ENCODE data around the gene GNG11.
"Not testable (repeated sequence)": the region's sequence is repeated elsewhere in the genome, so short reads cannot be mapped to it uniquely, and the experiment has no call there.

Gene GNG11

DNA sequence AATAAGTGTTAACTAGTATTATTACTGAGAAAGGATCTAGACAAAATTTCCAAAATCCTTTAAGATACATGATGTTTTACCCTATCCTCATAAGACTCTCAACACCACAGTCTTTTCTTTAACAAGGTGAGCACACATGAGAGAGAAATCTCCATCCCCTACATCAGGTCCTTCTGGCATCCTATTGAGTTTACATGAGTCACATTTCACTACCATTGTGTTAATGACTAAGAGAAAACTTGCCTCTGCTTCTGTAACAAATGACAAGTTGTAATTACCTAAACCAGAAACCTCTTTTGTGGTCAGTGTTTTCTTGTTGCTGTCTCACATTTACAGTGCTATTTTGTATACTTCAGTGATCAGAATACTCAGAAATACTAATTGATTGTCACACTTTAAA is 9.9 kb upstream of the GNG11 start:
- DNase-seq: not testable (repeated sequence)

DNA sequence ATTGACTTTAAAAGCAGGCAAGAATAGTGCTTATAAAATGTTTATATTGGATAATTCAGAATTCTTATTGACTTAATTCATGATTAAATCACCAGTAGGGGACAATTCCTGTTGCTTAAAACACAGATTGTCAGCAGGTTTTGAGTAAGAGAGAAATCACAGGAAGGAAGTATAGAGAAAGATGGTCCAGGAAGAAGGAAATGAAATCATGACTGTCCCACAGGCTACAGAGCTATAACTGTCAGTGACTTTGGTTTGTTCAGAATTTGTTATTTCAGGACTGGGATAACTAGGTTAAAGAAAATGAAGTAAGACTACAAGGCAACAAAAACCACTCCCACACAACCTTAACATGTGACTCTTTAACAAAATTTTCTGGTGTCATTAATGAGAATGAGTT is 8.3 kb upstream of the GNG11 start:
- DNase-seq: no peak

DNA sequence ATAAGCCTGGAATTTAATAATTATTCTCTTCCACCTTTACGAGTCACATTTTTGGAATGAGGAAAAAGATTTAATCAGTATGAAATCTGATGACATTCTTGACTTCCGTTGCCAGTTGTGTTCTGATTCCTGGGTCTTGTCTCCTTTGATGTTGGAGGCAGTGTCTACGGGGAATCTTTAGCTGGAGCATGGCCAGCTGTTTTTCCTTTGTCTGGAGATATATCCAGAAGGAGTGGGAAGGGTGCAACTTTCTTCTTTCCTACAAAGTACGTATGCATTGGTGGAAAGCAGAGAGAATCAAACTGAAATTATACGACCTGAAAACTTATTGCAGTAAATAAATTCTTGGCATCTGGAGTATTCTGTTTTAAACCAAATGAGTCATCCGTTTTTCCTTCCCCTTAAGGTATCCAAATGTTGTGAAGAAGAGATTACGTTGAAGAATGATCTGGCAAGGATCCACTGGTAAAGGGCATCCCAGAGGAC is 6.9 kb upstream of the GNG11 start:
- DNase-seq: no peak

DNA sequence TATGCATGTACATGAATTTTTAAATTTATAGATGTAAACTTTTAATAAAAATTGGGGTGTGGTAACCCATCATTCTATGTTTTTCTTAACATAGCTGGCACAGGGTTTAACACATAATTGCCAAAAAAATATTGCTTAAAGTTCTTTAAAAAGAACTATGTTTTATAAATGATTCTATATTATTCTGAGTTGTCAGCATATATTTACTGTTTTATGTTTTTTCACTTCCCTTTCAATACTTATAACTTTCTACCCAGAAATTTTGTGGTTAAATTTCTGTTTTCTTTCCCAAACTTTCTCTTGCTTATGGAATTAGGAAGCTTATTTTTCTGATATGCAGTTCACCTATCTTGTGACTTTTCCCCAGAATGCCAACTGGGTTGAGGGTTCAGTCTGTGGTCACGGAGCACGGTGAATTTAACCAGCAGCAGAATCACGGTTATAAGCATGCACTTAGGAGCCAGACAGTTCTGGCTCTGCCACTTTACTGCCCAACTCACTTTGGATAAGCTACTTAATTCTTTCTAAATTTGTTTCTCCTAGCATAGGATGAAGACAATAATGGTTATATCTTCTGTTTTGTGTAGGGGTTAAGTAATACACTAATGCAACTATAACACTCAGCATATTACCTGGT is 6.2 kb upstream of the GNG11 start:
- DNase-seq: not testable (repeated sequence)

DNA sequence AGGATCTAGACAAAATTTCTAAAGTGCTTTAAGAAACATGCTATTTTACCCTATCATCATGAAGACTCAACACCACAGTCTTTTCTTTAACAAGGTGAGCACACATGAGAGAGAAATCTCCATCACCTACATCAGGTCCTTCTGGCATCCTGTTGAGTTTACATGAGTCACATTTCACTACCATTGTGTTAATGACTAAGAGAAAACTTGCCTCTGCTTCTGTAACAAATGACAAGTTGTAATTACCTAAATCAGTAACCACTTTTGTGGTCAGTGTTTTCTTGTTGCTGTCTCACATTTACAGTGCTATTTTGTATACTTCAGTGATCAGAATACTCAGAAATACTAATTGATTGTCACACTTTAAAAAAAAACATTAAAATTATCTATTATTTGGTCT is 5.6 kb upstream of the GNG11 start:
- not testable (repeated sequence) for DNase-seq

DNA sequence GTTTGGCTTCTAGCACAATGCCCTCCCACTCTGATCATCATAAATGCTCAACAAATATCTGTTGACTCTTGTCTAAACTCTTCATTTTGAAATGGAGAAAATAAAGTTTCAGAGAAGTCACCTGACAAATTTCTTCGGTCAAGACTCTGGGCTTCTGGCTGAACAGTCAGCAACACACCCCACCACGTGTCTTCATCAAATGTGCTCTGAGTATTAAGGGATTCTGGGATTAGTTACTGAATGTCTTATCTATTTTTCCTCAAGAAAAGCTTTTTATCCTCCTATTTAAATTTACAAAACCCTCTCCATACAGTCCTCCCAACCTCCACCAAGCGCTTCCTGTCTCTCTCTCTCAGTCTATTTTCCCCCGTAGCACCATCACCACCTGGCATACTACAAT is 5.2 kb upstream of the GNG11 start:
- not testable (repeated sequence) for DNase-seq

DNA sequence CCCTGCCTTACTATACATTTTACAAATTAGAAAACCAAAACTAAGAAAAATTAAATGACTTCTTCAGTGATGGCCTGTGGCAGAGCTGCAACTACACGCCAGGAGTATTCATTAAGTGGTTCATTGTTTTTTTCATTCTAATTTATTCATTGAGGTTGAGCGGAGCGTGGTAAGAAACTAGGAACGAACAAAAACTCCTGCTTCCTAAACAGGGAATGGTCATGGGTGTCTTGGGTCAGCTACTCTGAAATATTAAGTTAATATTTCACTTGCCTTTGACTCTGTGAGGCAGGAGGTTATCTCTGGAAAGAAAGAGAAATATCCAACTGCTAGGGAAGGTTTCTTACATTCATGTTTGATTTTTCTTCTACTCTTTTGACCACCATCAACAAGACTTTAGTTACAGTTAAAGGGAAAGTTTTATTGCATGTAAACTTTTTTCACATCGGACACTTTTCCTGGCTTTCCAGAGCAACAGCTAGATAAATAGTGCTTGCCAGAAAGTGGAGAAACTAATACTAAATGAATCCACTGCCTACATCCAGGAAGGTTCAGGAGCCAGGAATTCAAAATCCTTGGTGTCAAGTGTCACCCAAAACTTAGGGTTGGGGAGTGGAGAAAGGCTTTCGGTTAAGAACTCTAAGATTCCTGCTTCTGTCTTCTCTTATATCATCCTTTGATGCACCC is 896 bp upstream of the GNG11 start:
- DNase-seq: no peak

DNA sequence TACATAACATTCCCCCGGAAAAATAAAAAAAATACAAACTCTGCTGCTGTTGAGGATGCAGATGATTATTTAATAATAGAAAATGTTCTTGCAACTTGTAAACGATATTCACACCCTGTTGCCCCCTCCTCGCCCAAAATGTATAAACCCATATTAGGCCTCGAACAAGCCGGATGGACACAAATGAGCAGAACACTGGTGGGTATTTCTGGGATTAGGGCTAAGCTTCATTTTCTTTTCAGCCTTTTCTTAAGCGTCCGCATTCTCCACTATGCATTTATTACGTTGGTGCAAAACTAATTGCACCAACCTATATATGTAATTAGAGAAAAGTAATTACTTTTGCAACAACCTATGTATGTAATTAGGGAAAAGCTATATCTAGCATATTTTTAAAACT is 349 bp upstream of the GNG11 start:
- no peak for DNase-seq

DNA sequence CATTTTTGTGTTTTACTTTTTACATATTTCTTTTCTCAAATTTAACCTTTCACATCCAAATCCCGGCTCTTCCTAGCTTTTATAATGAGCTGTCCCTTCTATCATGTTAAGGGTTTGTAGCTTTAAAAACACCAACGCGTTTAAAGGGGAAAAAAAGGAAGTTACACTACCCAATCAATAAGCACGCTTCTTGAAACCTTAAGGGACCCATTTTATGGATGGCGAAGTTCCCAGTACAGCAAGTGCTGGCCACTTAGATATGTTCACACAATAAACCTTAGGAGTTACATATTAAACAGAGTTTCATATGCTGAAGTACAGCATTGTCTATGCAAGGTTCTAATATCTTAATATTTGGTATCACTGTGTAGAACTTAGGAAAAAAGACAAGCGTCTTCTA is 1.8 kb downstream of the GNG11 start:
- DNase-seq: no peak

DNA sequence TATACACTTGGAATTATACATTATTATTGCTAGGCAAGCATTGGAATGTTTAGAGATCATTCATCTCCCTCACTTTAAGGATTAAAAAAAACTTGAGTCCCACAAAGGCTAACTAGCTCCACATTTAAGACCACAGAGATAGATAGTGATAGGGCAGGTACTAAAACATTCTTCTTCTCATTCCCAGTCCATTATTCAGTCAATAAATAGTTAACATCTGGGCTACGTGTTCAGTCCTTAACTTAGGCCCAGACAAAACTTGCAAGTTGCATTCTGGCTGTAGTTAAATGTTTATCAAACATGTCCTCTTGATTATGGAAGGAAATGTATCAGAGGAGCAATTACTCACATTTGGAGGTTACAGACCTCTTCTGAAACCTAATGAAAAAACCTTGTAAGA is 2.4 kb downstream of the GNG11 start:
- DNase-seq: no peak

DNA sequence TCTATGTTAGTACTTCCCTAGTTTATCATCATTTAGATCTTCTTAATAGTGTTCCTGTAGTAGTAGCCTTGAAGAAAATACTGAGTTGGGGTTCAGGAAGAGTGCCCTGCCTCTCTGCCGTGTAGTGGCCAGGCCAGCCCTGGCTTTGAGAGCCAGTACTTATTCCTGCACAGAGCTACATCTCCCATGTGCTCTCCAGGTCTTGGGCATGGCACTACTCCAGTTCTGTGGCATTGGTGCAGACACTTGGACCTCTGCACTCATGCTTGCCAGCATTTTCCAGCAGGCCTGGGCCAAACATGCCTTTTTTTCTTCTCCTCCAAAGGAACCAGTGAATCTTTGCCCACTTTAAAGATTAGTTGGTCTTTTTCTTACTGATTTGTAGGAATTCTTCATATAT is 5.3 kb downstream of the GNG11 start:
- DNase-seq: no peak

DNA sequence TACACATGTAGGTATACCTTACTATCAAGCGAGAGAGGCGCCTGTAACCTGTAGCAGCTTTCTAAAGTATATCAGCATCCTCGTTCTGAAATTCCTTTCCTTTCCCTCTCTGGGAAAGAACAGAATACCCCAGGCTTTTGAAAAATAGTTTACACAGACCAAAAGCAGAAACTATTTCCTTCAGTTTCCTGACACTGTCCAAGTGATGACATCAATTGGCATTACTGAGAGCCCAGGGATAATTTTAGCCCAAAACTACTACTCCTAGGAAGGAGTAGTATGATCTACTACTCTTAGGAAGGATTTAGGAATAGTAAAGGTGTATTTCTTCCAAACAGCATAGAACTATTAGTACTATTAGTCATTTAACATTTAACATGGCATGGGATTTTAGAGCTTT is 6.0 kb downstream of the GNG11 start:
- no peak for DNase-seq

DNA sequence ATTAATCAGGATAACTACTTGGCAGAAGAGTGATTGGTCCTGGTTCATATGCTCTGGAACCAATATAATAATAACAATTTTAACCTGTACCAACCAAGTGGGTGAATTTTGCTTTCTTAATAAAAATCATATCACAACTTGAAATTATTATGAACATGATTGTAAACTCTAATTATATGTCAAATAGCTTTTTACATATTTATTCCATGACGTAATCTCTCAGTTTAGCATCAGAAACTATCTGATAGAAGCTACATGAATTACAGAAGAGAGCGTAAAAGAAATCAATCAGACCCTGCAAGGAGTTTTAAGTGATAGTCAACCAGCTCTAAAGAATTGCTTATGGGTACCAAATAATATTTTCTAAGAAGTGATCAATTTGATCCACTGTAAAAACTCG is 10.1 kb downstream of the GNG11 start:
- DNase-seq: no peak

DNA sequence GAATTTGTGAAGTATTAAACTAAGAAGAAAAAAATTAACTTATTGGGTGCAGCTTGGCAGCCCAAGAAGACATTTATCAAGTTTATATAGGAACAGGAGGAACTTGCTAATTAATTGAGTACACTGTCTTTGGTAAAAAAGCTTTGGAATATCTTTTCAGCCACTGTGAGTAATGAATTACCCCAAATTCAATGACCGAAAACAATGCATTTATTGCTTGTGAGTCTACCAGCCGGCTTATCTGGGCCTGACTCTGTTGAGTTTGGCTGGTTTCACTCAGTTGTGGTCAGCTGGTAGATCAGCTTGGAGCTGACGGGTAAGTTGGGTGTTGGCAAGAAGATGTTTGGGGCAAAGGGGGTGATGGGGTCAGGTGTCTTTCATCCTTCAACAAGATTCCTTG is 11.6 kb downstream of the GNG11 start:
- no peak for DNase-seq

DNA sequence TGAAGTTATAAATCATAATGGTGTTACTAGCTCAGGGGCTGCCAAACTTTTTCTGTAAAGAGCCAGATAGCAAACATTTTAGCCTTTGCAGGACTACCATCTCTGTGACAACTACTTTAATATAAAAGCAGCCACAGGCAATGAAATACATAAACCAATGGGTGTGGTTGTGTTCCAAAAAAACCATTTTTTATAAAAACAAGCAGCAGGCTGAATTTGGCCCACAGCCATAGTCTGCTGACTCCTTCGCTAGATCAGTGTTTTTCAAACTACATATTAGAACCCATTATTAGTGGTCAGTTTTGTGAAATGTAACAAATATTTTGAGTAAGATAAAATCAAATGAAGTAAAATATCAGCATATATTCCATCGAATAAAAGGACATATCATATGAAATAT is 13.6 kb downstream of the GNG11 start:
- DNase-seq: no peak

DNA sequence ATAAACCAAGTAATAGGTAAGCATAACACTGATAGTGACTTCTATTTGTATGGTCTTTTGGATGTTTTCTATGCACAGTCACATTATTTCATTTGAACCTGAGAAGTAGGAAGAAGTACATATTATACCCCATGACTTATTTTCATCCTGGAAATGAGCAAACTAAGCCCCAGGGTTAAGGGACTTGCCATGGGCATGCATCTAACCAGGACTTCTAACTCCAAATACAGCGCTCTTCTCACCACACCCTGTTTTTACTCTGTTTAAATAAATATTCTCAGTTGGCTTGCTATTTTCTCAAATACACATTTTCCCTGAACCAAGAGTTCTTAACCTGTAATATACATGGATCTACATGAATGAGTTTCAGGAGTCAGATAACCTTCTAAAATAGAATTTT is 16.3 kb downstream of the GNG11 start:
- DNase-seq: no peak

DNA sequence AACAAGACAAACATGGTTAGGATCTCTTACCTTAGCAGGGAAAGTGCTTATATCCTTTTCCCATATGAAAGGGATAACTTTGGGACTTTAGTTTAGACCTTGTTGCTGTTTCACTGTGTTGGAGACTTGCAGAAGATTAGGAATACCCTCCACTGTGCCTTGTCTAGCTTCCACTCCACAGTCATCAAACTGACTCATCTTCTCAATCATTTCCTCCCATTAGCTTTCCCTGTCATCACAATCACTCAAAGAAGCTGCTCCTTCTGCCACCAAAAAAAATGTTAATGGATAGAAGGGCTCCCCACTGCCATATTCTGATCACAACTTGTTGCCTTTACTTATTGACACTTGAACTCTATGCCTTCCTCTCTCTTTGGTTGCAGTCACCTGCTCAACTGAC is 16.8 kb downstream of the GNG11 start:
- no peak for DNase-seq

DNA sequence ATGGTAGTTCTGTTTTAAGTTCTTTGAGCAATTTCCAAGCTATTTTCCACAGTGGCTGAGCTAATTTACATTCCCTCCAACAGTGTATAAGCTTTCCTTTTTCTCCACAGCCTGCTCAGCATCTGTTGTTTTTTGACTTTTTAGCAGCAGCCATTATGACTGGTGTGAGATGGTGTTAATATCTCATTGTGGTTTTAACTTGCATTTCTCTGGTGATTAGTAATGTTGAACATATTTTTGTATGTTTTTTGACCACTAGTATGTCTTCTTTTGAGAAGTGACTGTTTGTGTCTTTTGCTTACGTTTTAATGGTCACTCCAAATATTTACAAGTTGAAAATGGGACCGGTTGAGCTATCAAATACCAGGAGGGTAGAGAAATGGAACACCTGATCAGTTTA is 20.4 kb downstream of the GNG11 start:
- no peak for DNase-seq

DNA sequence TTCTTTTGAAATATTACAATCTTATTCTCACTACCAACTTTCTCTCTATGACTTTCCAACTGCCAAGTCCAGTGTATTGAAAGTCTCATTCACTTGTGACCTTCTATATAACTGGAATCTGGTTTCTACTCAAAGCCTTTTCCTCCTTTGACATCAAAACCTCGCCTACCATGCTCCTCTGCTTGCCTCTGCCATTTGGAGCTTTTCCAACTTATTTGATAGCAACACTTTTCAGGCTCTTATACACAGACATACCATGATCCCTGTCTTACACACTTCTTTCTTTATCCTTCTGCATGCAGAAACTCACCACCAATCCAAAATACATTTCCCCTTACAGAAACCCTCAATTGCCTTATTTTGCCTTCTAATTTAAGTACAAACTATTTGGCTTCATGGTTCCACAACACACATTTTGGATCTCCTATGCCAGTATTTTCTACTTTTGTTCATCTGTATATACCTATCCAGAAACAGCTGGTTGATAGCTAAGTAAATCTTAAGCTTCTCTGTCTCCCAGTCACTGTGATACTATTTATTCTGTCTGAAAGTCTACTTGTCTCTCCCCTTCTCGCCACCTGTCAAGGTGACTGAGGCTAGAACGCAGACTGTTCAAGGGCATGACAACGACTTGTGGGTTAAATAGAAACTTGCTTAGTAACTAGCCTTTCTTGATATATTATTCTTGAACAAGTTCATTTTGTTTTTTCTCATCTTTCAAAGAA is 22.4 kb downstream of the GNG11 start:
- no peak for DNase-seq

DNA sequence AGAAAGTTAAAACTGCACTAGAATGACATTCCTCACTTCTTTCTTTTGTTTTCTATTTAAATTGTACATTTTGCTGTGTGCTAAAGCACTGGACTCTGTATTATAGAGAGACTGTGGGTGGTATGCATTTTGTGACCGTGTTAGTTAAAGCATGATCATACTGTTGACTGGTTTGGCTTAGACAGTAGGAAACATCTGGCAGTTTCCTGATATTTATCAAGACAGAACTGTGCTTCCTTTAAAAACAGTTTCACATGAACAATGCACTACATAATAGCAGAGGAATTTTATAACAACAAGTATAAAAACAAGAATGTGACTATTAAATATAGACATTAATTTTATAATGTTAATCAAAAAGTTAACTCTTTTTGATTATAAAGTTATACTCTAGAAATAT is 23.1 kb downstream of the GNG11 start:
- peak; percentile 25 for DNase-seq

DNA sequence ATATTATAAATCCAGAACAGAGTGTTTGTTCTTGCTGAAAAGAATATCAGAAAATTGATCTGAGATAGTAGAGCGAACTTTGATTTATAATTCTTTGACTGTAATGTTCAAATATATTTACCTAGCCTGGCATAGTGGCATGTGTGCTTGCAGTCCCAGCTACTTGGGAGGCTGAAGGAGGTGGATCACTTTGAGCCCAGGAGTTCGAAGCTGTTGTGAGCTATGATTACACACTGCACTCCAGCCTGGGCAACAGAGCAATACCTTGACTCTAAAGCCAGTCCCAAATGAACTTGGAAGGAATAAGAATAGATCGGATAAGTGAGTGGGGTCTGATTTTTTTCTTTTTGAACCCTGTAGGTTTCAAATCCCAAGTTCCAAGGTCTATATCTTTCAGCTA is 23.5 kb downstream of the GNG11 start:
- no peak for DNase-seq

DNA sequence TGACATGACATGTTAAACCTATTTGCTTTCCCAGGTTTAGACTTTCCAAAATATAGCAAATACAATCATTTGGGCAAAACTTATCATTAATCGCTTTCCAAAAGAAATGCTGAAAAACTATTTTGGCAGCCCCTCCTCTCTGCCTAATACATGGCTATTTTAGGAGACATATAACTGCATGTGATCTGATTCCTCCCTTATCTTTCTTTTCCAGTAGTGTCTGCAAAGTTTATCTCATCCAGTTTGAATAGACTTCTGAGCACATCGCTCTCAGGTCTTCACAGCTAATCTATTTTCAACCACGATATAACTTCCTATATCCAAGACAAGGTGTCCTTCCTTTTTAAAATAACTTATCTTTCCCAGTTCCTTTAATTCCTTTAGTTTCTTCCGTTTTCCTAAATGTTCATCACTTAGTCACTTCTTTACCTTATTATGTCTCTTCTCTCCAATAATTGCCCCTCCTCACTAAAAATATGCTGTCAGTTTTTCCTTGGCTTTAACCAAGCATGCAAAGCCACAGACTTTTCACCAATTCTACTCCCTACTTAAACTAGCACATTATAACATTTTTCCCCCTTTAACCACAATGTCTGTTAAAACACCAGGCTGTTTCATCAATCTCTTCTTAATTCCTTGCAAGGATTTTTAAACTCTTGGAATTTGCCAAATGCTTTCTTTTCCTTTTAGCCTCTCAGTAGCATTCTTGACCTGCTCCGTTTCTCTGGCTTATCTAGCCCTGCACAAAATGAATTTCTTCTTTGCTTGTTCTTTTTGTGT is 24.4 kb downstream of the GNG11 start:
- DNase-seq: peak; percentile 43

DNA sequence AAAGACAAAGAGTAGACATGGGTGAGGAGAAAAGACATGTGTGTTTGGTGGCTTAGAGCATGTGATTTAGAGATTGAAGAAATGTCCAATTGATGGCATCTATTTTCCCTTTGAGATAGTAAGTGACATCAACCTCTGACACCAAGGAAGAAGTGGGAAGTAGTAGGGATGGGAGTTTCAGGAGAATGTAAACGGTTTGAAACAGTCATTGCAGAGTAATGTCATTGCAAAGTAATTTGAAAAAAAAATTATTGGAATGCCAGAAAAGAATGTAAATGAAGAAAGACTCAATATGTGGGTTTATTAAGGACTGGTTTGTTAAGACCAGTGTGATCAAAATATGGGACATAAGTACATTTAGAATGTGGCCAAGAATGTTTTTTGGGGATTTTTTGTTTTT is 26.6 kb downstream of the GNG11 start:
- no peak for DNase-seq

DNA sequence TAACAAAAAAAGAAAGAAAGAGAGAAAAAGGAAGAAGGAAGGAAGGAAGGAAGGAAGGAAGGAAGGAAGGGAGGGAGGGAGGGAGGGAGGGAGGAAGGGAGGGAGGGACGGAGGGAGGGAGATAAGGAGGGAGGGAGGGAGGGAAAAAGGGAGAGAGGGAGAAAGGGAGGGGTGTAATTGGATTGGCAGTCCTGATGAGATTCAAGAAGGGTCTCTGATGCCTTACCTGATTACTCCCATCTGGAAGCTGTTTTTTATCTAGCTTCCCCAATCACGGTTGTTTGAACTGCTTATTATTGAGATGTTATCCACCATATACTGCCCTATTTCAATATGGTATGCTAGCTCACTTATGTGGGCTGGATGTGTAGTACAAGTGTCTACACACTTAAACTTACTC is 27.3 kb downstream of the GNG11 start:
- DNase-seq: no peak

Data from hematopoietic multipotent progenitor cell treated with erythropoietin and hydrocortisone succinate and interleukin-3 and kit ligand, for 6 days (in vitro differentiated cells).